ENCODE measurements around the gene ADAM22.

Gene ADAM22

DNA sequence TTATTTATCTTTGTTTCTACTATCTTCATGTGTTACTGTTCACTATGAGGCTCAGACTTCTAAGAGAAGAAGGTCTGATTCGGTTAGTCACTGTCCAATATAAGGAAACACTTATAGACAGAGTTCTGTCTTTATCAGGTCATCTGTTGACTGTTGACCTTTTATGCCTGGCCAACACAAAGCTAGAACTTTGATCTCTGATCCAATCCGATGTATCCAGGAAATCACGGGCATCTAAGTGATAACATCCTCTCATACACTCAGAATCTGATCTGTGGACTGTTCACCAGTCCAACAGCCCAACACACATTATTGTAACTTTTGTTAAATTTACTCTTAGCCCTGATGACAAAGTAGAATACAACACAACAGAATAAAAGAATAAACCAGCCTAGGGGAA is 171.2 kb downstream of the ADAM22 start:
- DNase-seq (ENCODE audit: low read depth in 3 of 3), result no peak

- DNase-seq (ENCODE audit: low read depth in 3 of 3), result no peak
Measured at GRCh38 chr7:88106434-88106833, 172.4 kb downstream of the ADAM22 start.

- DNase-seq (ENCODE audit: low read depth in 3 of 3), result no peak
Measured at GRCh38 chr7:88109612-88110011, 175.6 kb downstream of the ADAM22 start.

GRCh38 chr7:88111140-88111743 is 177.2 kb downstream of the ADAM22 start:
- no peak for DNase-seq (ENCODE audit: low read depth in 3 of 3)

GRCh38 chr7:88111954-88112471 is 178.0 kb downstream of the ADAM22 start:
- DNase-seq (ENCODE audit: low read depth in 3 of 3), result no peak

GRCh38 chr7:88115258-88115796 is 181.3 kb downstream of the ADAM22 start:
- no peak for DNase-seq (ENCODE audit: low read depth in 3 of 3)

GRCh38 chr7:88115816-88116215 is 181.8 kb downstream of the ADAM22 start:
- no peak for DNase-seq (ENCODE audit: low read depth in 3 of 3)

DNA sequence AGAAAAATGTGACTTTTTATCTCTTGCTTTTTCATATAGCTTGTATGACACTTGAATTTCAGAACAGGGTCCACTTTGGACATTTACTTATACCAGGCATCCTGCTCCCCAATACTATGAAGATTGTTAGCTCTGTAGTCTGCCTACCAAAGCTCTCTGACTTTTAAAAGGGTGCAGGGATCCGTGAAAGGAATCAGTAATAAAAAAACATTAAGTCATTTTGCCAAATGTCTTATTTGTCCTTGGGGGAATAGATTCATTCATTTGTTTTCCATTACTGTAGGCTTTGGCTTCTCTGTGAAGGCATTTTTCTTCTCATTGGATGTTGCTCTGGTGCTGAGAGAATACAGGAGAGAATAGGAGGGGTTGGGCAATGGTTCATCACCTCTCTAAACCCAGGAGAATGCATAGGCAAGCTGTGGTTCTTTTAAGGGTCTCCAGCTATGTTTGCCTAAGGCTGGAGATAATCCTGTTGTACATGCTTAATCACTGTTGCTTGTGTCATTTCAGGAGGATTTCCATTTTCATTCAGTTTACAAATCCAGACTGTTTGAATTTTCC is 182.3 kb downstream of the ADAM22 start:
- no peak for DNase-seq (ENCODE audit: low read depth in 3 of 3)

- DNase-seq (ENCODE audit: low read depth in 3 of 3), result no peak
Measured at GRCh38 chr7:88117325-88117724, 183.3 kb downstream of the ADAM22 start.

DNA sequence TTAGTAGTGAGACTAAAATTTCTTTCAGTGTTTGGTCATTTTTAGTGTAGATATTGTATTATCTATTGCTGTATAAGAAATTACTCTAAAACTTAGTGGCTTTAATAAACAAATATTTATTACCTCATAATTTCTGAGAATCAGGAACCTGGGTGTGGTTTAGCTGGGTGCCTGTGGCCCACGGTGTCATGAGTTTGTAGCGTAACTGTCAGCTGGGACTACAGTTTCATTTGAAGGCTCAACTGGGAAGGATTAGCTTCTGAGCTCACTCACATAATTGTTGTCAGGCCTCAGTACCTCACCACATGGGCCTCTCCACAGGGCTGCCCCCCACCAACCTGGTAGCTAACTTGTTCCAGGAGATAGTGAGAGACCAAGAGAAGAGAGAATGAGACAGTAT is 187.3 kb downstream of the ADAM22 start:
- no peak for DNase-seq (ENCODE audit: low read depth in 3 of 3)

- no peak for DNase-seq (ENCODE audit: low read depth in 3 of 3)
Measured at GRCh38 chr7:88127637-88128290, 193.7 kb downstream of the ADAM22 start.

DNA sequence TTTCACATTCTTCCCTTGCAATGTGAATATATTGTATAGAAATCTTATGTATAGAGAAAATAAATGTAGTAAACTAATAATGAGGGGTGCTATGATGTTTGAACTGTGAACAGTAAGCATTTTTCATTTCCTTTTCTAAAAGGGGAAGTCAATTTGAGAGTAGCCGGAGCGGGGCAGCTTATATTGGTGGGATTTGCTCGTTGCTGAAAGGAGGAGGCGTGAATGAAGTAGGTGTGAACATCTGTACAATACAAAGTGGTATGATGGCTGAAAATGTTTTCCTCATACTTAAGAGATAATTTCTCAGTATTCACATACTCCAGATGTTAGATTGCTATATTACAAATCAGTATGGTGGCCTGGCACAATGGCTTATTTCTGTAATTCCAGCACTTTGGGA is 198.7 kb downstream of the ADAM22 start:
- DNase-seq (ENCODE audit: low read depth in 3 of 3), result no peak

DNA sequence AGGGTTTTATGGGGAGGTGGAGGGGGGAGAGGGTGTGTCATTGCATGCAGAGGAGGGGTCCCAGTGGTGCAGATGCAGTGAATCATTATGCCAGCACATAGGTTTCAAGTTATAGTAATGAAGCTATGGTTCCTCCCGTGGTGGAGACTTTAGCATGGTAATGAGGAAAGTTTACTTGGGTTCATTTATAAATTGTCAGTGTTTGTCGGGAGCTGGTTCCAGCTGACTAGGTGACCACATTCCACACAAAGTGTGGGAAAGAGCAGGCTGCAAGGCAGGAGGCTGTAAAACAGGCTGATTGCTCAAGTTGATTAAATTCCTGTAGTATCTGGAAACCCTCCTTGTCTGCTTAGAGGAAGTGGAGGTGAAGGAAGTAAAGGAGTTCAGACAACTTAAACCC is 206.9 kb downstream of the ADAM22 start:
- DNase-seq (ENCODE audit: low read depth in 3 of 3), result no peak

DNA sequence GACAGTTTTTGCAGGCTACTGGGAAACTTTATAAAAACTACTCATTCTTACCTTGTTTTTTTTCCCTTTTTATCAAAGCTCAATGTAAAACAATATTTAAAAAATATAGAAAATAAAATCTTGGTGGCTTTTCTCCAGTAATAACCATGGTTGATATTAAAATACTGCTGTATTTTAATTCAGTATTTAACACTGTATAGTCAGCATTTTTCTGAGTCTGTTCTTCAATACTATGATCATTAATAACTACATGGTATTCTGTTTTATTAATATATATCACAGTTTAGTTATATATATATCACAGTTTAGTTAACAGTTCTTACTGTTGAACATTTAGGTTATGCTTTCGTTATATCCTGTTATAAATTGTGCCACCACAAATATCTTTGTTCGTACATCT is 207.4 kb downstream of the ADAM22 start:
- no peak for DNase-seq (ENCODE audit: low read depth in 3 of 3)

DNA sequence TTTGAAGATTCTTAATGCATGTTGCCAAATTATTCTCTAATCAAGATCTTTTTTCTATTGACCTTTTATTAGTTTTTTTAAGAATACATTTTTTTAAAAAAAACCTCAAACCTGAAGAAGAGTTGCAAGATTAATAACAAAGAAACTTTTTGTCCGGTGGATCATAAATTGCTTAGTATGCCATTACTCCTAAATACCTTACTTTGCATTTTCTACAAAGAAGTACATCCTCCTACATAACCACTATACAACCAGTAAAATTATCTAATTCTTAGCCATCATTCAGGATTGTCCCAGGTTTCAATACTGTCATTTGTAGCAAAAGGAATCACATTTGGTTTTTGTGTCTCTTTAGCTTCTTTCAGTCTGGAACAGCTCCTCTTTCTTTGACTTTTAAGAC is 207.9 kb downstream of the ADAM22 start:
- no peak for DNase-seq (ENCODE audit: low read depth in 3 of 3)

DNA sequence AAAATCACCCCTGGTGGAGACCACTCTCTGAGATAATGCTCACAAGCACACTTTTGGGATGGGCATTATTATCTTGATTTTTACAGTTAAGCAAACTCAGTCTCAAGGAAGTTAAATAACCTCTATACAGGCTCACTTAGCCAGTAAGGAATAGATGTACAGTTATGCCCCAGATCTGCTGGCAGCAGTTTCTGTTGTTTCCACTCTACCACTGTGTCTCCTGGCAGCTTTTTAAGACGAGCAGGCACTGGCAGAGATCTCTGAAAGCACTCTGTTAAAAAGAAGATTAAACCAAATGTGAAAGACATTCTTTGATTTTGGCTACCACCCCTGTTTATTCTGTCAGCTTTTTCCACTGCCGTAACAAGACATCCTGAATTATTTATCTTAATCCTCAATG is 212.6 kb downstream of the ADAM22 start:
- no peak for DNase-seq (ENCODE audit: low read depth in 3 of 3)

DNA sequence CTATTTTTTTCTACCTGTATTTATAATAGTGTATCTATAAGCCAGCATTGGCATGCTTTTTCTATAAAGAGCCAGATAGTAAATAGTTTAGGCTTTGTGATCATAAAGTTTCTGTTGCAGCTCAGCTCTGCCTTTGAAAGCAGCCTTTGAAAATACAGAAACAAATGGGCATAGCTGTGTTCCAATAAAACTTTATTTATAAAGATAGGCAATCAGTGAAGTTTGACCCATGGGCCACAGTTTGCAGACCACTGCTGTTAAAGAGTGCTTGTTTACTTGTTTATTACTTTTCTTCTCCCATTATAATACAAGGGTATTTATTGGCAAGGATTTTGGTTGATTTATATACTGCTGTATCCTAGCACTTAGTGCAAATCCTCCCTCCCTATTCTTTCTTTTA is 213.3 kb downstream of the ADAM22 start:
- no peak for DNase-seq (ENCODE audit: low read depth in 3 of 3)

GRCh38 chr7:88147949-88148348 is 213.9 kb downstream of the ADAM22 start:
- no peak for DNase-seq (ENCODE audit: low read depth in 3 of 3)

GRCh38 chr7:88150033-88150432 is 216.0 kb downstream of the ADAM22 start:
- DNase-seq (ENCODE audit: low read depth in 3 of 3), result no peak

- no peak for DNase-seq (ENCODE audit: low read depth in 3 of 3)
Measured at GRCh38 chr7:88151119-88151790, 217.2 kb downstream of the ADAM22 start.

DNA sequence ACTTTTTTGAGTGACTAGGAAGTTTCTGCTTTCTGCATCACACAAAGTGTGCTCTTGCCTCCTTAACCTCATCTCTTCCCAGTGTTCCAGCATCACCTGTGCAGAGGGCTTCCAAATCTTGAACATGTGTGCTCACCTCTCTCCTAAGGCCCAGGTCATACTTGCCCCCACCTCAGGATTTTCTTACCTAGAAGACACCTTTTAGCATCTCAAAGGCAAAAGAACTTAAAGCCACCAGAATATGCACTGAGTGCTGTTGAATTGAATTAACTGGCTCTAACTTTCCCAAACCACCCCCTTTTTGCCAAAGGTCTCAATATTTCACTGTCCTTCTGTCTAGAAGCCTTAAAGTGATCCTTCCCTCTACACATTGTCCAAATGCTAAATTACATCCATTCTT is 219.3 kb downstream of the ADAM22 start:
- DNase-seq (ENCODE audit: low read depth in 3 of 3), result no peak

GRCh38 chr7:88155756-88156155 is 221.7 kb downstream of the ADAM22 start:
- no peak for DNase-seq (ENCODE audit: low read depth in 3 of 3)

DNA sequence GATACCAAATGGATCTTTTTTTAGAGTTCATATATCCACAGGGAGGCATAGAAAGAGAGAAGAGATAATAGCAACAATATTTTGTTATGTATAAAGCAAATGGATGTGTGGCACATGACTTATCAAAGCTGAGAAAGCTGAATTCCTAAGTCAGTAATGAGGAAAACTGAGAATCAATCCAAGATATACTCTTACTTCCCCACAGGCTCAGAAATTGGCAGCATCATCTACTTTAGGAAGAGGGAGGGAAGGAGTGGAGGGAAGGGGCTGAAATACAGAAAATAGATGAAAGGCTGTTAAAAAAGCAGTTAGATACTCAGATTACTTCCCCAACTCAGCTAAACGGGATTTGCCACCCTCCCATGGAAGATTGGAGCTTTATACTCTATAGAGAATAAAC is 222.3 kb downstream of the ADAM22 start:
- no peak for DNase-seq (ENCODE audit: low read depth in 3 of 3)

Data from stimulated activated CD4-positive, alpha-beta T cell treated with anti-CD3 and anti-CD28 coated beads, TNF-alpha, amount 100 ng/mL, for 4 hours (primary cell).